ENCODE results near the gene EPG5. TPM values are rescaled to one million over a fixed set of nuclear protein-coding genes. Genes with fewer than 3 reads are reported as not detected.

The EPG5 gene
- total and polyA plus RNA-seq, 2 donors (not counting 3 experiments of a cell fraction or from before 2014, with no cell fraction given): 16.7 to 25.6 TPM

GRCh38 chr18:45802814-45803492, 164.2 kb downstream of the EPG5 start:
- ChIA-PET POLR2A (interaction anchor here (1.1 to 2.4 kb wide), 2 partner anchors 28 to 39 kb away, joined by 3 to 8 read pairs; no protein-coding TSS in a partner anchor), CTCF (interaction anchor here (1.0 to 3.1 kb wide), 7 partner anchors 9 to 80 kb away, joined by 3 to 15 read pairs (median 7); no protein-coding TSS in a partner anchor)
- Histone ChIP-seq H3K79me2 (ENCODE audit: control insufficient read depth, insufficient read depth, low read length) (no peaks in the 10 kb centered on the region), H3K9me1 (replicated peaks; ENCODE audit: control insufficient read depth, extremely low read depth, insufficient read depth, low read length) (no peaks in the 10 kb centered on the region), H4K20me1 (replicated peaks; ENCODE audit: control insufficient read depth, extremely low read depth, insufficient read depth, low read length) (no peaks in the 10 kb centered on the region), H3K4me3 (replicated peaks in 1 of 3; ENCODE audit: insufficient read depth in 1 of 3, low read depth in 1 of 3, low read length in 3 of 3) (no peak overlapping the region), H2AFZ (ENCODE audit: low read depth, low read length) (peak overlapping the region; percentile 60), H3K4me2 (ENCODE audit: insufficient read depth, low read length) (peak overlapping the region; percentile 69), H3K9ac (replicated peaks; ENCODE audit: extremely low read depth, insufficient read depth, low read length) (peak overlapping the region; percentile 76), H3K27ac (ENCODE audit: insufficient read depth, low read depth, low read length) (peak overlapping the region; percentile 88), H3K9me3 (replicated peaks; ENCODE audit: control insufficient read depth, insufficient read depth, low read length) (no peaks in the 10 kb centered on the region), H3K4me1 (ENCODE audit: control insufficient read depth, extremely low read depth, insufficient read depth, low read length) (peaks cover 26% of the 10 kb centered on the region), H3K27me3 (ENCODE audit: control insufficient read depth in 2 of 2, insufficient read depth in 2 of 2, low read length in 2 of 2) (no peaks in the 10 kb centered on the region), H3K36me3 (ENCODE audit: control insufficient read depth in 2 of 2, extremely low read depth in 1 of 2, insufficient read depth in 2 of 2, low read length in 2 of 2) (no peaks in the 10 kb centered on the region)
- peak; percentile 99 for TF ChIP-seq FOS (IDR thresholded peaks at IDR 0.05; ENCODE audit: borderline replicate concordance, insufficient read depth, low read length)
- TF ChIP-seq CTCF (IDR thresholded peaks at IDR 0.05; ENCODE audit: extremely low read depth in 1 of 2, insufficient read depth in 1 of 2, low read depth in 1 of 2, low read length in 2 of 2): no peak
- TF ChIP-seq JUN (IDR thresholded peaks at IDR 0.05; ENCODE audit: borderline replicate concordance, insufficient read depth, insufficient read length, low read depth): peak; percentile 96
- TF ChIP-seq MAX (IDR thresholded peaks at IDR 0.05; ENCODE audit: insufficient read depth, insufficient read length): peak; percentile 72
- no peak for TF ChIP-seq POLR2A (IDR thresholded peaks at IDR 0.05; ENCODE audit: low read depth, low read length)
- no peak for TF ChIP-seq POLR2AphosphoS5 (IDR thresholded peaks at IDR 0.05; ENCODE audit: insufficient read depth, low read depth, low read length)
- TF ChIP-seq GATA2 (IDR thresholded peaks at IDR 0.05; ENCODE audit: insufficient read depth, insufficient read length, low read depth, low read length): peak; percentile 56
- no peak for TF ChIP-seq EZH2 (IDR thresholded peaks at IDR 0.05; ENCODE audit: borderline replicate concordance, low read depth, low read length, severe bottlenecking)
- peak; percentile 86 for TF ChIP-seq MYC (IDR thresholded peaks at IDR 0.05; ENCODE audit: low read depth, low read length)
- FAIRE-seq: peak; percentile 89
- peak; percentile 94 for DNase-seq (ENCODE audit: low read depth, low spot score)
- BruUV-seq (replicated peaks): TSS peak; percentile 89
- dilution Hi-C loops (cut with MboI; ENCODE audit: extremely low pct_ligation_motif_present, low sequenced_read_pairs) (no loop called here), intact Hi-C loops (cut with micrococcal nuclease) (loop anchor here (1.0 to 2.0 kb wide), 4 partner anchors 28 to 47 kb away; no protein-coding TSS in a partner anchor)
